Right lobe of liver (tissue), 6 donors: Measurements from ENCODE around the gene SPA17. TPM values are rescaled to one million over a fixed set of nuclear protein-coding genes. Genes with fewer than 3 reads are reported as not detected.

Source experiments
- ATAC-seq, 4 donors: fragments of 200-7000 bp; cut with Tn5 transposase; one replicate each; pipeline ENCODE4 v1.9.1; 2020; ENCODE audit warnings: mild to moderate bottlenecking in 4 of 4, moderate library complexity in 4 of 4
- DNase-seq, 3 donors: peaks; one replicate each; pipeline ENCODE4 v3.0.0-alpha.2; 2020
- H3K27ac ChIP-seq, 3 donors: fragments of 200-600 bp; one replicate each; pipeline ENCODE4 v1.8.0; 2022
- H3K27me3 ChIP-seq, 2 donors: fragments of 200-600 bp; one replicate each; pipeline ENCODE4 v1.8.0; 2022
- H3K36me3 ChIP-seq, 4 donors: fragments of 200-600 bp; sonication (generic) in 1 of 4; one replicate each; pipeline versions ENCODE4 v1.5.1 to v1.8.0; 2017 to 2022; ENCODE audit warnings: control low read depth in 1 of 4
- H3K4me1 ChIP-seq, 4 donors: fragments of 200-600 bp; sonication (generic) in 1 of 4; one replicate each; pipeline versions ENCODE4 v1.5.1 to v1.8.0; 2017 to 2022; ENCODE audit warnings: control low read depth in 1 of 4
- H3K4me3 ChIP-seq, 3 donors: fragments of 200-600 bp; one replicate each; pipeline ENCODE4 v1.8.0; 2022
- H3K9me3 ChIP-seq, 4 donors: fragments of 200-600 bp; sonication (generic) in 1 of 4; one replicate each; pipeline versions ENCODE4 v1.5.1 to v1.8.0; 2017 to 2022; ENCODE audit warnings: control low read depth in 1 of 4
- CTCF ChIP-seq, 4 donors: fragments of 200-600 bp in 3 of 4; fragments of 450-650 bp in 1 of 4; IDR thresholded peaks; one replicate each; pipeline versions ENCODE4 v1.5.1 to v1.8.0; 2016 to 2022; ENCODE audit warnings: antibody characterized with exemption in 4 of 4, mild to moderate bottlenecking in 2 of 4
- POLR2A ChIP-seq: fragments of 450-650 bp; IDR thresholded peaks from one replicate; pipeline ENCODE4 v1.6.1; 2017; ENCODE audit warnings: antibody characterized with exemption, mild to moderate bottlenecking
- WGBS: methylation state at CpG from one replicate; pipeline ENCODE4 v1.1.6; 2018; ENCODE audit warnings: low coverage, low lambda C conversion rate; ENCODE audit not compliant: insufficient coverage; ENCODE audit errors: missing lambda C conversion rate; 5-methylcytosine and 5-hydroxymethylcytosine counted together
- intact Hi-C, 2 donors: fragments of 100-400 bp; cut with DNase I; formaldehyde crosslinking; loops; one replicate each; pipeline versions ENCODE4 v1.11.2 to v1.14.1; 2022
- total RNA-seq, 6 experiments: library from RNA; depleted of rRNA in 2 of 6; stranded (reverse); fragments of >200 nt in 2 of 6; fragmentation: NEBNext Ultra II Directional in 3 of 6; extraction: Animal tissue kit (Norgen Biotek cat#: 25700) in 3 of 6; gene quantifications; one replicate each; pipeline versions ENCODE4 v1.1.0 to v1.2.4, GENCODE V29; 2016 to 2023
- donor health status: DM: no; HTN: yes; CAD: no.
- donor health status: DM: no; HTN: no; CAD: no.
- donor health status: DM: no; HTN: no; CAD: no.
- donor health status: DM: no; HTN: yes; CAD: no.
- donor health status: DM: no; HTN: yes; CAD: no.

SPA17 gene
- total RNA-seq, 6 experiments from 2014 or later, result 0.23 to 4.0 (median 1.2) TPM

DNA sequence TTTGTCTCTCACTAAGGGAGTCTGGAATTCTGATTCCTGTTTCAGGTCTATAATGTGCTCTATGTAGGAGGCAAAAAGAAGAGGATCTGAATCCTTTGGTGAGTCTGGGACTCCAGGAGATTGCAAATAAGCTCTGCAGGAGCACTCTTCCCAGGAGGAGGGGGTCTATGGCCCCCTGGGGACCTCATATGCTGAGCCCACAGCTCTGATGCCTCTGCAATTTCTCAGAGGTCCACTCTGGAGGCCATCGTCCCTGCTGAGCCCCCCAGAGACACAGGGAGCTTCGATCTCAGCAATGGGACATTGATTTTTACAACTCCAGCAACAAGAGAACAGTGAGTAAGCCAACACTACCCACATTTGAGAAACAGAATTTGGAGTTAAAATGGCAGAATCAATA lies 45.8 kb downstream of the SPA17 start:
- Histone ChIP-seq H3K9me3 (no peaks in the 10 kb centered on the region), H3K4me1 (peaks cover 0 to 12% (median 0%) of the 10 kb centered on the region in 4 donors), H3K27me3 (peaks cover 0 to 6% of the 10 kb centered on the region in 2 donors), H3K36me3 (no peaks in the 10 kb centered on the region), H3K27ac (no peak overlapping the region), H3K4me3 (no peak overlapping the region)
- DNase-seq, result no peak
- TF ChIP-seq POLR2A (no peak), CTCF (IDR thresholded peaks at IDR 0.05) (no peak)
- 5% methylated on average over 2 of the region's 2 CpGs for WGBS
- ATAC-seq, result no peak
- intact Hi-C loops, result no loop called here

GRCh38 chr11:124722176-124722575 lies 48.5 kb downstream of the SPA17 start:
- Histone ChIP-seq H3K4me1 (peaks cover 0 to 12% (median 0%) of the 10 kb centered on the region in 4 donors), H3K9me3 (no peaks in the 10 kb centered on the region), H3K4me3 (no peak overlapping the region), H3K27ac (no peak overlapping the region), H3K27me3 (peaks cover 0 to 6% of the 10 kb centered on the region in 2 donors), H3K36me3 (no peaks in the 10 kb centered on the region)
- no peak for TF ChIP-seq POLR2A
- no peak for TF ChIP-seq CTCF (IDR thresholded peaks at IDR 0.05)
- DNase-seq (no peak), ATAC-seq (no peak)
- intact Hi-C loops, result no loop called here
- WGBS, result 29% methylated on average over 6 of the region's 6 CpGs

- no peaks in the 10 kb centered on the region for H3K9me3 ChIP-seq
- peak; percentile 66 to 91 (median 76) for ATAC-seq
- TF ChIP-seq POLR2A (no peak), CTCF (IDR thresholded peaks at IDR 0.05) (no peak)
- no peak for DNase-seq
- no peak overlapping the region for H3K27ac ChIP-seq
- no peak overlapping the region for H3K4me3 ChIP-seq
- no peaks in the 10 kb centered on the region for H3K4me1 ChIP-seq
- intact Hi-C loops, result no loop called here
- H3K36me3 ChIP-seq, result no peaks in the 10 kb centered on the region
- WGBS, result 35% methylated on average over 9 of the region's 14 CpGs
- H3K27me3 ChIP-seq, result no peaks in the 10 kb centered on the region
Observed at GRCh38 chr11:124724979-124725718, 51.4 kb downstream of the SPA17 start.

DNA sequence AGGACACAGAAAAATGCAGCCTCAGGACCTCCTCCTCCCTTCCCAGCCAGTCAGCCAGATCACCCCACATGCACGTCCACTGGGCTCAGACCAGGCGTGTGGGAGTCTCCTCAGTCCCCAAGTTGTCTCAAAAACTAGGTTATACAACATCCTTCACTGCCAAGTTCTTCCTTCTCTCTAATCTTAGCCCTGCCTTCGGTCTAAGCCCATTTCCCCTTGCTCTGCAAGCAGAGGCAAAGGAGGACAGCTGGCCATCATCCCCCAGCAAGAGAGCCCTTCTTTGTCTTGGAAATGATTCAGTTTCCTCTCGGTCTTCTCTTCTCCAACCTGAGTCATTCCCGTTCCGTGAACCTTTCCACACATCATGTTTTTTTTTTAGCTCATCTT lies 52.0 kb downstream of the SPA17 start:
- no peak for DNase-seq
- intact Hi-C loops, result no loop called here

More for the DNA sequence above, 52.0 kb downstream of the SPA17 start:
- H3K4me1 ChIP-seq, result no peaks in the 10 kb centered on the region
- no peak overlapping the region for H3K27ac ChIP-seq
- no peaks in the 10 kb centered on the region for H3K27me3 ChIP-seq
- no peaks in the 10 kb centered on the region for H3K36me3 ChIP-seq
- 29% methylated on average over 6 of the region's 6 CpGs for WGBS
- TF ChIP-seq POLR2A, result no peak
- TF ChIP-seq CTCF (IDR thresholded peaks at IDR 0.05), result no peak
- no peaks in the 10 kb centered on the region for H3K9me3 ChIP-seq
- no peak overlapping the region for H3K4me3 ChIP-seq
- peak in 1 of 4 donors; percentile 42 for ATAC-seq
